Effector CD8-positive, alpha-beta T cell (primary cell): ENCODE measurements around the gene PSG5.
"Not testable (repeated sequence)": the region's sequence is repeated elsewhere in the genome, so short reads cannot be mapped to it uniquely, and the experiment has no call there.

Source experiments
- DNase-seq: peaks from one replicate; lab custom pipeline; 2025; lab: John Stamatoyannopoulos, UW
- total RNA-seq, 4 experiments: gene quantifications; one replicate each; lab custom pipeline; 2026; lab: John Stamatoyannopoulos, UW

PSG5 gene
- 0 reads per million in 4 experiments for total RNA-seq

GRCh38 chr19:43186311-43186935, at the start of gene PSG5:
Gene PSG5, minus strand, starts transcription at chr19:43186536. Its CDS starts 131 bp downstream, at chr19:43186405.
- not testable (repeated sequence) for DNase-seq

- DNase-seq: not testable (repeated sequence)
Measured at GRCh38 chr19:43235686-43236085, 49.4 kb upstream of the PSG5 start.

- DNase-seq: no peak
Measured at GRCh38 chr19:43229315-43229714, 43.0 kb upstream of the PSG5 start.

GRCh38 chr19:43228730-43229129, 42.4 kb upstream of the PSG5 start:
- not testable (repeated sequence) for DNase-seq

- not testable (repeated sequence) for DNase-seq
Measured at GRCh38 chr19:43226986-43227385, 40.6 kb upstream of the PSG5 start.

- DNase-seq: no peak
Measured at GRCh38 chr19:43224855-43225253, 38.5 kb upstream of the PSG5 start.

- not testable (repeated sequence) for DNase-seq
Measured at GRCh38 chr19:43224201-43224854, 38.0 kb upstream of the PSG5 start.

GRCh38 chr19:43221891-43222290, 35.6 kb upstream of the PSG5 start:
- not testable (repeated sequence) for DNase-seq

GRCh38 chr19:43219136-43219535, 32.8 kb upstream of the PSG5 start:
- not testable (repeated sequence) for DNase-seq

- not testable (repeated sequence) for DNase-seq
Measured at GRCh38 chr19:43215881-43216280, 29.5 kb upstream of the PSG5 start.

- DNase-seq: no peak
Measured at GRCh38 chr19:43207991-43208390, 21.7 kb upstream of the PSG5 start.

GRCh38 chr19:43207174-43207573, 20.8 kb upstream of the PSG5 start:
- not testable (repeated sequence) for DNase-seq

- DNase-seq: not testable (repeated sequence)
Measured at GRCh38 chr19:43205471-43206105, 19.3 kb upstream of the PSG5 start, which contains the start of gene PSG4. Gene PSG4, minus strand, starts transcription at chr19:43205638. Its CDS starts 102 bp downstream, at chr19:43205536.

GRCh38 chr19:43203611-43204010, 17.3 kb upstream of the PSG5 start:
- DNase-seq: not testable (repeated sequence)

- DNase-seq: not testable (repeated sequence)
Measured at GRCh38 chr19:43201891-43202290, 15.6 kb upstream of the PSG5 start.

GRCh38 chr19:43201337-43201801, 15.0 kb upstream of the PSG5 start:
- not testable (repeated sequence) for DNase-seq

- DNase-seq: not testable (repeated sequence)
Measured at GRCh38 chr19:43198686-43199419, 12.5 kb upstream of the PSG5 start.

GRCh38 chr19:43197666-43198397, 11.5 kb upstream of the PSG5 start:
- not testable (repeated sequence) for DNase-seq

- not testable (repeated sequence) for DNase-seq
Measured at GRCh38 chr19:43194397-43194796, 8.1 kb upstream of the PSG5 start.

- DNase-seq: not testable (repeated sequence)
Measured at GRCh38 chr19:43192381-43193155, 6.2 kb upstream of the PSG5 start.
